Embryonic facial prominence (tissue), 1 donor: ENCODE measurements around the gene EEF1G.

Experiments
- DNase-seq: peaks from one replicate; pipeline ENCODE4 v3.0.0-alpha.2; 2016; ENCODE audit errors: extremely low spot score

EEF1G gene

GRCh38 chr11:62539238-62539925, 34.3 kb downstream of the EEF1G start:
- no peak for DNase-seq

DNA sequence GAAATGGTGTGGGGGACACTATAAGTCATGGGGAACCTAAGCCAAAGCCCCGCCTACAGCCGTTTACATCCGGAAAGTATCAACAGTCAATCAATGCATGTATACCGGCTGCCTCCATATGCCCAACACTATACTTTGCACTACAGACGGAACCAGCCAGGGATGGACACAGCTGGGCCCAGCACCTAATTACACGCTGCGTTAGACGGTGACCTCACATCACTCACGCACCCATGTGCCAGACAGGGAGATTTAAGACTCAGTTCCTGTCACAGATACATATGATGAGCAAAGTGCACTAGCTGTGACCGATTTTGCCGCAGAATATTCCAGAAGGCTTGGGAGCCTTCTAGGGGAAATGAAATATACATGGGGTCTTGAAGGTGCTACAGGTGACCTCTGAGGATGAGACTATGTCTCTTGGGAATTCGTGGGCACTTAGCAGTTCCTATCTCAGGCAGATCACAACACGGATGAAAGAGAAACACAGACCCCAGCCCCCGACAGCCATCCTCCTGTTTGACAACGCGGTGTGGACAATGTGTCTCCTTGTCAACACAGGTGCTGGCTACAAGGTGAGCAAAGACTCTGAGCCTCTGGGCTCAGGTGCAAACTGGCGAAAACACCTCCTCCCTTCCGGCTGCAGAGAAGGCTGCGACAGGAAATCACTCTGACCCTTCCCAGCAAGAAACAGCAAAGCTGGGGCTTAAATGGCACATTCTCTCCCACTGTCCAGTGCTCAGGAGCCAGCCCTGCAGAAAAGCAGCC, 35.0 kb downstream of the EEF1G start:
- DNase-seq: no peak

GRCh38 chr11:62536301-62536957, 37.3 kb downstream of the EEF1G start:
- no peak for DNase-seq

GRCh38 chr11:62535802-62536201, 37.9 kb downstream of the EEF1G start:
- no peak for DNase-seq

DNA sequence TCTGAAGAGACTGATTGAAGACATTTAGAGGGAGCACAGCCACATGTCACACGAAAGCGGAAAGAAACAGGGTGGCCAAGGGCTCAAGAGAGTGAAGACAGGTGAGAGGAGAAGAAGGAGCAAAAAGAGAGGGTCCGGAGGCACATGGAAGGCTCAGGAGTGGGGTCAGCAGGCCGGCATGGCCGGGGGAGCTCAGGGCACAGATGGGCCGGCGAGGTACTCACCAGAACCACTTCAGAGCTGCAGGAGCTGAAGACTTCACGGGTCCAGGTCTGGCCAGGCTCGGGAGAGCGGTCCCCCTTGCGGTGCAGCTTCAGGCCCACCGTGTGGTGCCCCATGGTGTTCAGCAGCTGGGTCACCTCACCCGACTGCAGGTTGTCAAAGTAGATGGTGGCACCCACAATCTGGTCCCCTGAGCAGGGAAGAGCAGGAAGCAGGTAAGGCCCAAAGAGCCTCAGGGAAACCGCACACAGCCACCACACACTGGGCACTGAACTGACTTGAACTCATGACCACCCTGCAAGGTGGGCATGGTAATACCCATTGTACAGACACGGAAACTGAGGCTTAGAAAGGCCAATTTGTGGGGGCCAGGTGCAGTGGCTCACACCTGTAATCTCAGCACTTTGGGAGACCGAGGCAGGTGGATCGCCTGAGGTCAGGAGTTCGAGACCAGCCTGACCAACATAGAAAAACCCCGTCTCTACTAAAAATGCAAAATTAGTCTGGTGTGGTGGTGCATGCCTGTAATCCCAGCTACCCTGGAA, 38.7 kb downstream of the EEF1G start:
- DNase-seq: no peak

- no peak for DNase-seq
Measured at GRCh38 chr11:62532096-62532495, 41.6 kb downstream of the EEF1G start.

DNA sequence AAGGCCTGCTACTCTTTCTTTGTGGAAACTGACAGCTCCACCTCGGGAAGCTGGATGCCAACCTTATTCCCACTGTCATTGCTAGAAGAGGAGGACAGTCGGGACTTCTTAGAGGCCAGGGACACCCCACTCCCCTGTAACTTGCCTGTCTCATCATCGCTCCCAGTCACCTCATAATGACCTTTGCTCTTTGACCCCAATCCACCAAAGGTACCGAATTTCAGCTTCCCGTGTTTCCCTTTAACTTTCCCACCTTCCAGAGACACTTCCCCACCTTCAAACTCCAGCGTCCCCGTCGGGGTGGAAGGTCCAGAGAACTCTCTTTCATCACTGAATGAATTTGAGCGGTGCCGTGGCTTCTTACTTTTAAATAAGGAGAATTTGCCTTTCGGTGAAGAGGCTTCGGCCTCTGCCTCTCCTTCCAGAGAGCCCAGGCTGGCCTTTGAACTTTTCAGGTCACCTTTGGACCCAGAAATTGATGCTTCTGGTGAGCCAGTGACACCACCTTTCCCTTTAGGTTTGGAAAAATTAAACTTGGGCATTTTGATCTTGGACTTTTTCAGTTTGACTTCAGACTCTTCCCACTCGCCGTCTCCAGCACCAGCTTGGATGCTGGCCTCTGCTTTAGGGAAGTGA, 56.8 kb downstream of the EEF1G start:
- no peak for DNase-seq

GRCh38 chr11:62514151-62514550, 59.5 kb downstream of the EEF1G start:
- no peak for DNase-seq

- no peak for DNase-seq
Measured at GRCh38 chr11:62513626-62514025, 60.1 kb downstream of the EEF1G start.

GRCh38 chr11:62512961-62513360, 60.7 kb downstream of the EEF1G start:
- no peak for DNase-seq
